ENCODE measurements around the gene FOXJ1. TPM values are rescaled to one million over a fixed set of nuclear protein-coding genes. Genes with fewer than 3 reads are reported as not detected.
A peak's percentile ranks its signal among the peaks of the same experiment; 100 is the strongest.

The FOXJ1 gene
- total RNA-seq, 1 donor from 2014 or later, result 19.0 TPM

GRCh38 chr17:76120658-76121008 lies 20.4 kb downstream of the FOXJ1 start:
- H3K9me3 Mint-ChIP-seq (ENCODE audit: low read depth), result no peaks in the 10 kb centered on the region
- no peak for TF ChIP-seq CTCF (IDR thresholded peaks at IDR 0.05; ENCODE audit: unreplicated experiment)
- peaks cover 10% of the 10 kb centered on the region for H3K4me1 Mint-ChIP-seq (ENCODE audit: low read depth)
- no peaks in the 10 kb centered on the region for H3K36me3 Mint-ChIP-seq (ENCODE audit: insufficient read depth)
- peaks cover 5% of the 10 kb centered on the region for H3K27me3 Mint-ChIP-seq
- H3K27ac Mint-ChIP-seq, result no peak overlapping the region
- no peak overlapping the region for H3K4me3 Mint-ChIP-seq (ENCODE audit: low read depth)
- DNase-seq (ENCODE audit: low spot score, unreplicated experiment), result no peak

GRCh38 chr17:76119409-76120371 lies 21.4 kb downstream of the FOXJ1 start:
- Mint-ChIP-seq H3K27ac (no peak overlapping the region), H3K36me3 (ENCODE audit: insufficient read depth) (no peaks in the 10 kb centered on the region), H3K9me3 (ENCODE audit: low read depth) (no peaks in the 10 kb centered on the region), H3K27me3 (peaks cover 5% of the 10 kb centered on the region), H3K4me1 (ENCODE audit: low read depth) (peaks cover 10% of the 10 kb centered on the region), H3K4me3 (ENCODE audit: low read depth) (no peak overlapping the region)
- no peak for DNase-seq (ENCODE audit: low spot score, unreplicated experiment)
- TF ChIP-seq CTCF (IDR thresholded peaks at IDR 0.05; ENCODE audit: unreplicated experiment), result no peak

DNA sequence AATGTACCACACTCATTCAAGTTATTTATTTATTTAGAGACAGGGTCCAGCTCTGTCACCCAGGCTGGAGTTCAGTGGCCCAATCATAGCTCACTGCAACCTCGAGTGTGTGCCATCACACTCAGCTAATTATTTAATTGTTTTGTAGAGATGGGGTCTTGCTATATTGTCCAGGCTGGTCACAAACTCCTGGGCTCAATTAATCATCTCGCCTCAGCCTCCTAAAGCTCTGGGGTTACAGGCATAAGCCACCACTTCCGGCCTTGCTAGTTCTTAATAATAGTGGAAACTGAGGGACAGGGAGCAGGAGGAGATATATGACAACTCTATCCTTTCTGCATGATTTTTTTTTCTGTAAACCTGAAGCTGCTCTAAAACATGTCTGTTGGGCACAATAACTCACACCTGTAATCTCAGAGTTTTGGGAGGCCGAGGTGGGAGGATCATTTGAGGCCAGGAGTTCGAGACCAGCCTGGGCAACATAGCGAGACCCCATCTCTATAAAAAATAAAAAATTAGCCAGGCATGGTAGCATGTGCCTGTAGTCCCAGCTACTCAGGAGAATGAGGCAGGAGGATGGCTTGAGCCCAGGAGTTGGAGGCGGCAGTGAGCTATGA lies 25.8 kb downstream of the FOXJ1 start:
- DNase-seq (ENCODE audit: low spot score, unreplicated experiment), result no peak
- no peaks in the 10 kb centered on the region for H3K36me3 Mint-ChIP-seq (ENCODE audit: insufficient read depth)
- peaks cover 5% of the 10 kb centered on the region for H3K27me3 Mint-ChIP-seq
- no peak for TF ChIP-seq CTCF (IDR thresholded peaks at IDR 0.05; ENCODE audit: unreplicated experiment)
- H3K4me1 Mint-ChIP-seq (ENCODE audit: low read depth), result peaks cover 6% of the 10 kb centered on the region
- H3K27ac Mint-ChIP-seq, result no peak overlapping the region
- H3K4me3 Mint-ChIP-seq (ENCODE audit: low read depth), result no peak overlapping the region
- H3K9me3 Mint-ChIP-seq (ENCODE audit: low read depth), result no peaks in the 10 kb centered on the region

DNA sequence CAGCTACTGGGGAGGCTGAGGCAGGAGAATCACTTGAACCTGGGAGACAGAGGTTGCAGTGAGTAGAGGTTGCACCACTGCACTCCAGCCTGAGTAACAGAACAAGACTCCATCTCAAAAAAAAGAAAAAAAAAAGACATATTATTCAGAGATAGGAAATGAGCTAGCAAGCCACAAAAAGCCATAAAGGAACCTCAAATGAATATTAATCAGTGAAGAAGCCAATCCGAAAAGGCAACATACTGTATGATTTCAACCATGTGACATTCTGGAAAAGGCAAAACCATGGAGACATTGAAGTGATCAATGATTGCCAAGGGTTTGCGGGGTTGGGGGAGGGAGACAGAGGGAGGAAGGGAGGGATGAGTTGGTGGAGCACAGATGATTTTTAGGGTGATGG lies 29.1 kb downstream of the FOXJ1 start:
- Mint-ChIP-seq H3K27ac (no peak overlapping the region), H3K4me1 (ENCODE audit: low read depth) (no peaks in the 10 kb centered on the region), H3K27me3 (no peaks in the 10 kb centered on the region), H3K9me3 (ENCODE audit: low read depth) (no peaks in the 10 kb centered on the region), H3K36me3 (ENCODE audit: insufficient read depth) (no peaks in the 10 kb centered on the region), H3K4me3 (ENCODE audit: low read depth) (no peak overlapping the region)
- DNase-seq (ENCODE audit: low spot score, unreplicated experiment), result no peak
- TF ChIP-seq CTCF (IDR thresholded peaks at IDR 0.05; ENCODE audit: unreplicated experiment), result no peak

- H3K4me3 Mint-ChIP-seq (ENCODE audit: low read depth), result no peak overlapping the region
- H3K36me3 Mint-ChIP-seq (ENCODE audit: insufficient read depth), result no peaks in the 10 kb centered on the region
- TF ChIP-seq CTCF (IDR thresholded peaks at IDR 0.05; ENCODE audit: unreplicated experiment), result peak; percentile 36
- H3K9me3 Mint-ChIP-seq (ENCODE audit: low read depth), result no peaks in the 10 kb centered on the region
- no peaks in the 10 kb centered on the region for H3K27me3 Mint-ChIP-seq
- no peak for DNase-seq (ENCODE audit: low spot score, unreplicated experiment)
- peaks cover 22% of the 10 kb centered on the region for H3K4me1 Mint-ChIP-seq (ENCODE audit: low read depth)
- H3K27ac Mint-ChIP-seq, result no peak overlapping the region
Measured at GRCh38 chr17:76107509-76107908, 33.5 kb downstream of the FOXJ1 start.

All from progenitor cell of endocrine pancreas (in vitro differentiated cells).